GM10847 (cell line): ENCODE results near the gene WDHD1.

Experiments used
- POLR2A ChIP-seq: IDR thresholded peaks from 2 replicates; pipeline ENCODE4 v1.6.1; 2011; ENCODE audit not compliant: insufficient read length; ENCODE audit errors: extremely low read depth

Gene WDHD1

GRCh38 chr14:55053018-55053417, 26.1 kb upstream of the WDHD1 start:
- TF ChIP-seq POLR2A = no peak

DNA sequence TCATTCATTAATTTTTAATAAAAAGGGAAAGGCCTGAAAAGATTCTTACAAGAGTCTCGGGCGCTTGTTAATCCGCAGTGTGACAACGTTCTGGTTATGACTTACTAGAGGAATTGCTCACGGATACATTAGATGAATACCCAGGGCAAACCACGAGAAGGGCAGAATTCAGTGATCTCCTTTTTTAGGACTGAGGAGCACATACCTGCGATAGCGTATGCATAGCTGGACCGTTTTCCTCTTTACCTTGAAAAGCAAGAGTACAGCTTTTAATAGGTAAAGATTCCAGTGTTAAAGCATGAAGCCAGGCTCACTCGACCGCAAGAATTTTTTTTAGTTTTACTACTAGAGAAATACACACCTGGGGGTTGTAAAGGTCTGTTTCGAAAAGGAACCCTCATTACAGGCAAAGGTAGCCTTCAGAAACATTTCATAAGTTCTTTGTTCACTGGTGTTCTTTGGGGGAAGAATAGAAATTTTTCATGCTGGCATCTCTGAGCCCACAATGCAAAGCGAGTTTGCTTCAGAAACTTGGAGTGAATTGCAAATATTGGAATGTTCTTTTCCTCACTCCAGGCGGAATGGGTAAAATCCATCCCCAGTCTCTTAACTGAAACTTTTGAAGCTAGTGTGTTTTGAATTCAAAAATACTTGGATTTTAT, 25.5 kb upstream of the WDHD1 start:
- no peak for TF ChIP-seq POLR2A

GRCh38 chr14:55051423-55052268, 24.7 kb upstream of the WDHD1 start, which contains the start of gene MAPK1IP1L:
TSS of gene MAPK1IP1L (plus strand) at chr14:55051647. CDS start at chr14:55061684, 10,037 bp downstream.
- TF ChIP-seq POLR2A = peak; percentile 98

DNA sequence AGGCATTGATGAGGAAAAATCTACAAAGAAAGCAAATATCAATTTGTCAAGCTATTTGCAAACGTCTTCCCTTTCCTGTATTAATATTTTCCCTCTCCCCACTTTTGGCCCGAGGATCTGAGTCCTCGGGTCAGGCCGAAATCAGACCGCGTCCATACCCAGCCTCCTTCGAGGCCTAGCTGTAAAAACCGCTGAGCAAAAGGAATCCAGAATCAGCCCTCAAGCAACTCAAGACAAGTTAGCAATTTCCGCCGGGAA, 24.2 kb upstream of the WDHD1 start:
- TF ChIP-seq POLR2A = no peak

GRCh38 chr14:55048900-55049436, 22.1 kb upstream of the WDHD1 start:
- no peak for TF ChIP-seq POLR2A

DNA sequence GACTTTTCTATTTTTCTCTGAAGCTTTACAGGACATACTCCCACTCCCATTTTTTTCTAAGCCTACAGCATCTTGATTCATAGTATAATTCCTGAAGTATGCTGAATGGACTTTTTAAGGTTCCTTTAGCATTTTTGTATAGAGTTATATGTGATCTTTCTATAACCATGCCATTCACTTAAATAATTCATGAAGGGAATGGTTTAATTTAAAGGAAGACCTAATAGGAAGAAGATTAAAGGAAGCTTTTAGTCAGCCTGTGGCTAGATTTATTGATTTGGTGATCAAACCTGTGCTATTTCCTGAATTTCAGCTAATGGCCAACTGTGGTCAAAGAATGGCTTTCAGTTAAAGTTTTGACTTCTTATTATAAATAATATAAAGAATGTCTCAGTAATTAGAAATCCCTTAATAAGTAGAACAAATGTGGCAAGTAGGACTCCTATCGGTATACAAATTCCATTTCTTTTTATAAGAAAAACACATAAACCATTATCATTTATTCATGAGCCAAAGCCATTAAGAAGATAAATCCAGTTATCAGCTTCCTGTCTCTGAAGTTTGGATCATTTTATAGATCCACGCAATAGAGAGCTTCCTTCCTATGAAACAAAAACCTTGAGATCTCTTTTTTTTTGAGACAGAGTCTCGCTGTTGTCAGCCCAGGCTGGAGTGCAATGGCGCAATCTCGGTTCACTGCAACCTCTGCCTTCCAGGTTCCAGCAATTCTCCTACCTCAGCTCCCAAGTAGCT, 20.6 kb upstream of the WDHD1 start:
- no peak for TF ChIP-seq POLR2A

GRCh38 chr14:55045087-55045486, 18.2 kb upstream of the WDHD1 start:
- TF ChIP-seq POLR2A = no peak

DNA sequence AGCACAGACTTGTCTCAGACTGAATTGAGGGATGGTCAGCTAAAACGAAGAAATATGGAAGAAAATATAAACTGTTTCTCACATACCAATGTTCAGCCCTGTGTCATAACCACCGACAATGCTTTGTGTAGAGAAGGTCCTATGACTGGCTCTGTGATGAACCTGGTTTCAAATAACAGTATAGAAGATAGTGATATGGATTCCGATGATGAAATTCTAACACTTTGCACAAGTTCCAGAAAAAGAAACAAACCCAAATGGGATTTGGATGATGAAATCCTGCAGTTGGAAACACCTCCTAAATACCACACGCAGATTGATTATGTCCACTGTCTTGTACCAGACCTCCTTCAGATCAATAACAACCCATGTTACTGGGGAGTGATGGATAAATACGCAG, 16.6 kb upstream of the WDHD1 start:
- TF ChIP-seq POLR2A = no peak

- TF ChIP-seq POLR2A = no peak
Measured at GRCh38 chr14:55038708-55039107, 11.8 kb upstream of the WDHD1 start.

- no peak for TF ChIP-seq POLR2A
Measured at GRCh38 chr14:55031190-55031589, 4.3 kb upstream of the WDHD1 start.

DNA sequence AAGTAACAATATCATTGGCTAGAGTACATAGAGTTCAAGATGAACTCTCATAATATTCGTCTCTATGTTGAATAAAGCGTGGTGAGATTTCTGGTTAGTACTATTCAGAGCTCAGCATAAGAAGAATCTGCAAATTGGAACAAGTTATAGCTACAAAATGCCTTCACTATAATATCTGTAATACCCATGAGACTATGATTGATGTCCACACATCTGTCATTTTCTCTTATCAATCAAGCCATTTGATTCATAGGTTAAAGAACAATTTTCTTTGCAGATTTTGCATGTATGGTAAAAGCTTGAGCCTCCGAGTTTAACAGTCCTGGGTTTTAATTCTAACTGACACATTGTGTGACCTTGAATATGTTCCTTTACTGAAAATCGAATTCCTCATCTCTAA, 1.6 kb upstream of the WDHD1 start:
- no peak for TF ChIP-seq POLR2A

- no peak for TF ChIP-seq POLR2A
Measured at GRCh38 chr14:55028066-55028465, 1.2 kb upstream of the WDHD1 start.

GRCh38 chr14:55026441-55026792, 482 bp downstream of the WDHD1 start:
- no peak for TF ChIP-seq POLR2A

GRCh38 chr14:55025948-55026347, 951 bp downstream of the WDHD1 start:
- no peak for TF ChIP-seq POLR2A

DNA sequence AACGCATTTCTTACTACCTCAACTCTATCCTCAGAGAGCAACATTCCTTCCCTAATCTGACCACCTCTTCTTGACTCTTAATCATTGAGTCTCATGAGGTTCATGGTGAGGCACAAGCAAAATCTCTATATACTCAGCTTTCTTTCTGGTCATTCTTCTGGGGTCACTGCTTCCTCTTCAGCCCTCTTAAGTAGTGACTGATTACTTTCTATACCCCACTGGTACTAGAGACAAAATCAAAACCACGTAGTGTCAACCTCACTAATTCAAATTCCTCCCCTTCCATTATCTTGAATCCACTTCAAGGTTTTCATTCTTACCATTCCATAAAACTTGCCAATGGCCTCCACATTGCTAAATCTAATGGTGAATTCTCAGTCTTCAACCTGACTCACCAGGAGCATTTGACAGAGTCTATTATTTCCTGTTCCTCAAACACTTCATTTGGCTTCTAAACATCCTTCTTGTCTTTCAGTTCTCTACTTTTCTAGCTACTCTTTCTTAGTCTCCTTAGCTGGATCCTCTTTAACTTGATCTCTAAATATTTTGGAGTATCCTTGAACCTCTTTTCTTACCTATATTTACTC, 6.8 kb downstream of the WDHD1 start:
- no peak for TF ChIP-seq POLR2A
